GM21381 (cell line): Measurements from ENCODE around the gene UCHL1.
"Not testable (repeated sequence)": the region's sequence is repeated elsewhere in the genome, so short reads cannot be mapped to it uniquely, and the experiment has no call there.

Experiments used
- ATAC-seq: cut with Tn5 transposase; IDR thresholded peaks from one replicate; pipeline ENCODE4 v1.9.1; 2021; ENCODE audit warnings: mild to moderate bottlenecking, moderate library complexity; ENCODE audit not compliant: unreplicated experiment

Gene UCHL1

GRCh38 chr4:41287852-41288251 lies 31.1 kb downstream of the UCHL1 start:
- ATAC-seq: no peak

GRCh38 chr4:41288254-41288653 lies 31.5 kb downstream of the UCHL1 start:
- no peak for ATAC-seq

- ATAC-seq: no peak
Observed at GRCh38 chr4:41290479-41290878, 33.8 kb downstream of the UCHL1 start.

GRCh38 chr4:41294445-41295062 lies 37.8 kb downstream of the UCHL1 start:
- ATAC-seq: no peak

GRCh38 chr4:41296995-41297394 lies 40.3 kb downstream of the UCHL1 start:
- ATAC-seq: no peak

- ATAC-seq: no peak
Observed at GRCh38 chr4:41297832-41298231, 41.1 kb downstream of the UCHL1 start.

- no peak for ATAC-seq
Observed at GRCh38 chr4:41299486-41299885, 42.8 kb downstream of the UCHL1 start.

GRCh38 chr4:41301137-41301536 lies 44.4 kb downstream of the UCHL1 start:
- no peak for ATAC-seq

GRCh38 chr4:41303372-41304118 lies 46.8 kb downstream of the UCHL1 start:
- ATAC-seq: no peak

GRCh38 chr4:41304221-41304620 lies 47.5 kb downstream of the UCHL1 start:
- ATAC-seq: no peak

GRCh38 chr4:41305476-41305875 lies 48.7 kb downstream of the UCHL1 start:
- no peak for ATAC-seq

GRCh38 chr4:41307638-41308037 lies 50.9 kb downstream of the UCHL1 start:
- no peak for ATAC-seq

- ATAC-seq: no peak
Observed at GRCh38 chr4:41308398-41308797, 51.7 kb downstream of the UCHL1 start.

GRCh38 chr4:41315426-41315825 lies 58.7 kb downstream of the UCHL1 start:
- ATAC-seq: not testable (repeated sequence)

- no peak for ATAC-seq
Observed at GRCh38 chr4:41315862-41316261, 59.1 kb downstream of the UCHL1 start.
